NCI-H187 treated with DMSO at 0.1 percent for 48 hours (cell line): ENCODE measurements around the gene LRWD1.
A peak's percentile ranks its signal among the peaks of the same experiment; 100 is the strongest.
"Not testable (repeated sequence)": the region's sequence is repeated elsewhere in the genome, so short reads cannot be mapped to it uniquely, and the experiment has no call there.

ENCODE experiments used
- DNase-seq: peaks from one replicate; lab custom pipeline; 2025; lab: John Stamatoyannopoulos, UW

LRWD1 gene

GRCh38 chr7:102444961-102445673 is 19.7 kb upstream of the LRWD1 start:
- DNase-seq: no peak

- DNase-seq: no peak
Observed at GRCh38 chr7:102445674-102446071, 19.1 kb upstream of the LRWD1 start.

- no peak for DNase-seq
Observed at GRCh38 chr7:102446387-102447156, 18.2 kb upstream of the LRWD1 start.

- no peak for DNase-seq
Observed at GRCh38 chr7:102447311-102447710, 17.5 kb upstream of the LRWD1 start.

- no peak for DNase-seq
Observed at GRCh38 chr7:102449136-102449535, 15.6 kb upstream of the LRWD1 start.

- no peak for DNase-seq
Observed at GRCh38 chr7:102450242-102450641, 14.5 kb upstream of the LRWD1 start.

- no peak for DNase-seq
Observed at GRCh38 chr7:102451371-102452054, 13.3 kb upstream of the LRWD1 start.

- no peak for DNase-seq
Observed at GRCh38 chr7:102452451-102452850, 12.3 kb upstream of the LRWD1 start.

- DNase-seq: peak; percentile 33
Observed at GRCh38 chr7:102453319-102453718, 11.5 kb upstream of the LRWD1 start.

GRCh38 chr7:102454468-102454867 is 10.3 kb upstream of the LRWD1 start:
- DNase-seq: no peak

- DNase-seq: not testable (repeated sequence)
Observed at GRCh38 chr7:102454932-102455331, 9.9 kb upstream of the LRWD1 start.

GRCh38 chr7:102455596-102455995 is 9.2 kb upstream of the LRWD1 start:
- DNase-seq: no peak

- no peak for DNase-seq
Observed at GRCh38 chr7:102456327-102456726, 8.5 kb upstream of the LRWD1 start.

- no peak for DNase-seq
Observed at GRCh38 chr7:102457352-102457924, 7.3 kb upstream of the LRWD1 start.

- no peak for DNase-seq
Observed at GRCh38 chr7:102459221-102459844, 5.5 kb upstream of the LRWD1 start.

- no peak for DNase-seq
Observed at GRCh38 chr7:102460467-102460866, 4.3 kb upstream of the LRWD1 start.

- DNase-seq: no peak
Observed at GRCh38 chr7:102463841-102464576, 775 bp upstream of the LRWD1 start.

- DNase-seq: no peak
Observed at GRCh38 chr7:102466097-102466496, 1.3 kb downstream of the LRWD1 start.

- DNase-seq: no peak
Observed at GRCh38 chr7:102467581-102468477, 3.0 kb downstream of the LRWD1 start.
